ENCODE data around the gene ADGRD2.

ADGRD2 gene

DNA sequence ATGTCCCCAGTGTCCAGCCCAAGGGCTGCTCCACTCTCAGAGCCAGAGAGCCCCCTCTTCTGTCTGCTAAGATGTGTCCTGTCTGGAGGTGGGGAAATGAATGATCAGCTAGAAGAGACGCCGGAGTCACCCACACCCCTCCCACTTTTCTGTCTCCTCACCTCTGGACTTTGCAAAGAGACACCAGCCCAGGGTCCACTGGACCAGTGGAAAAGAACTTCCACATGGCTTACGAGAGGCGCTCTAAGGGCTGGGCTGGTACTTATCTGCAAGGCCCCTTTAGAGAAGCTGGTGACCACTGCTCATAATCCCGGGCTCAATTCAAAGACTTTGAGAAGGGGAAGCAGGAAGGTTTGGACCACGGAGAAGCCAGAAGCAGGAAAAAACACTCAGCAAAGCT lies 47.8 kb downstream of the ADGRD2 start:
- no peak for DNase-seq

DNA sequence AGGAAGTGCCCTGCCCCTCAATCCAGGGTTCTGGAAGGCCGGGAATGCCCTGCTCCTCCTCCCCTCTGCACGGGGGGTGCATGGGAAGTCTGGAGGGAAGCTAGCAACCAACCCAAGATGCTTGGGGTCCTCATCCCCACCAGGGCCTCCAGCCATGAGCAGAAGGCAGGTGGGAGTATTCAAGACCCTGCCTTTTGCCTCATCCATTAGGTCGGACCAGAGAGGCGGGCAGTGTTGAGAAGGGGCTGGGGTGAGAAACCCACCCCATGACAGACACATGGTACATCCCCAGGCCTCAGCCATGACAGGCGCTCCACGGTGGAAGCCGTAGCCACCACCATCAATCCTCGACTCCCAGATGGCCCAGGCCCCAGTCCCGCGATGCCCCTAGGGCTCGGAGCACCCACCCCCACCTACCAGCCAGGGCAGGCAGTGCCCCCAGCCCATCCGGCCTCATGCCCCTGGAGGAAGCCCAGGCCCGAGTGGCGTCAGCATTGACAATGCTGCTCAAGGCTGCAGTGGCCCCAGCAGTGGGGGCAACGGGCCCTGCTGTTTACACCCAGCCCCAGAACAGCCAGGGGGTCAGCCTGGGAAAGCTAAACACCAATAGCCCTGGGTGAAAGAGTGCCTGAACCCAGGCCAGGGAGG lies 48.4 kb downstream of the ADGRD2 start:
- DNase-seq, result no peak

DNA sequence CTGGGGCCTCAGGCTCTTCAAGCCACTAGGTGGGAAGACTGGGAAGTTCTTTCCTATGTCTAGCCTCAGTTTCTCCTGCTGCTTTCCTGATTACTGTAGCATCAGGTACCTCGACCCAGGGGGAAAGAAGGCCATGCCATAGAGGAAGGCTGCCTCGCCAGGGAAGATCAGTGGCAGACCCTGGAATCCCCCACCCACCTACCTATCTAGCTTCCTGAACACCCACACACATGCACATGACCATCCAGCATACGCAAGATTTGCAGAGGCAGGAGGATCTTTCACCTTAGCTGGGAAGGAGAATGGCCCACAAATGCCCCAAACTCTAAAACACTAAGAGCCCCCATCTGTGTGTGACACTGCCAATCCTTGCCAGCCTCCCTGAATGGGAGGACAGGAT lies 49.0 kb downstream of the ADGRD2 start:
- peak in 1 of 2 donors; percentile 32 for DNase-seq

DNA sequence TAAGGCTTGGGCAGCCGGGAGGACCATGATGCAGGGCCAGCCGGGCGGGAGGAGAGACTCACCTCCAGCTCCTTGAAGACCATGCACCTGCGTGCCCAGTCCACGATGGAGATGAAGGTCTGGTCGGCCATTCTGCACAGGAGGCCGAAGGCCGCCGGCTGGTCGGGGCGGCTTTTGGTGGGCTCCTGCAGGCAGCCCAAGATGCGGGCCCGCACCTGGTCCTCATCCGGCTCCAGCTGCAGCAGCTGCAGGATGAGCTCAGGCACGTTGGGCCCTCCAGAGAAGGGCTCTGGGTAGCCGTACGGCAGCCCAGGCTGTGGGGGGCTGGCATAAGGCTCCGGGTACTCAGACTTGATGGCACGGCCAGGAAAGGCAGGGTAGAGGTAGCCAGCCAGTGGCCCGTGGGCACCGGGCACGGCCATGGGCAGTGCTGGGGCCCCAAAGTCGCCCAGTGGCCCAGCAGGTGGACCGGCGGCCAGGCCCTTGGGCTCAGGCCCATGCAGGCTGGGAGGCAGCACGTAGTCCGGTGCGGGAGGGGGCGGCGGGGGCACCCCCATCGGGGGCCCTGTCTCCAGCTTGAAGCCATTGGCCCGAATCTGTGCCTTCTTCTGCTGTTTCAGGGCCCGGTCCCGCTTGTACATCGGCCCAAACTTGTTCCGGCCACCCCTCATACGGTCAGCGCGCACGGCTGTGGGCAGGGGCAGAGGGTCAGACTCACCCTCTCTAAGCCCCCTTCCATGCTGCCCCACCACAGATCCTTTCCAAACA lies 50.0 kb downstream of the ADGRD2 start:
- no peak for DNase-seq

DNA sequence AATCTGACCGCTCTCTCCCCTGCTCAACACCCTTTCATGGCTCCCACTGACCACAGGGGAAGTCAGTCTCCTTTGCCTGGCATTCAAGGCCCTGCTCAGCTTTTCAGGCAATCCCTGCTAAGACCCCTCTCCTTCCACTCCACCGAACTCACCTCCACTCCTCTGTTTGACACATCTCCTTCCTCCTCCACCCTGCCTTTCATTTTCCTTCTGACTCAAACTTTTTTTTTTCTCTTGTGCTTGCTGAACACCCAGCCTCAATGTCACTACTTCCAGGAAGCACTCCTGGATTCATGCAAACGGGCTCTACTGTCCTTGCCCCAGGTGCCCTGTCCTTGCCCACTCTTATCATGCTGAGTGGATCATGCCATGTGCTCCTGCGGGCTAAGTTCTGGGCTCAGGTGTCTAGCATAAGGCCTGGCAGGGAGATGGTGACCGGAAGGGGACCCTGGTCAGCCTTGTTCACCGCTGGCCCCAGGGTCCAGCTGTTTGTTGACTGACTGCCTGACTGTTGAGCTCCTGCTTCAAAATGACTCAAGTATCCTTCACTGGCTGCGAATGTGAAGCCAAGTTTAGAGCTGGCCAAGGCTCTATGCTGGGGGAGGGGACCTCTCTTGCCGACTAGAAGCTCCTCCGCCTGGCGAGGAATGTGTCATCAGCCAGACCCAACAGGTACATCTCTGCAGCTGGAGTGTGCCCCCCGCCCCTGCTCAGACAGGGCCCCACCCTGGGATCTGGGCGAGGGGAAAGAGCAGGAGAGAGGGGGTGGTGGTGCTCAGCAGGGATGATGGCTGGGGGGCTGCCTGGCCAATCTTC lies 50.8 kb downstream of the ADGRD2 start:
- DNase-seq, result no peak

DNA sequence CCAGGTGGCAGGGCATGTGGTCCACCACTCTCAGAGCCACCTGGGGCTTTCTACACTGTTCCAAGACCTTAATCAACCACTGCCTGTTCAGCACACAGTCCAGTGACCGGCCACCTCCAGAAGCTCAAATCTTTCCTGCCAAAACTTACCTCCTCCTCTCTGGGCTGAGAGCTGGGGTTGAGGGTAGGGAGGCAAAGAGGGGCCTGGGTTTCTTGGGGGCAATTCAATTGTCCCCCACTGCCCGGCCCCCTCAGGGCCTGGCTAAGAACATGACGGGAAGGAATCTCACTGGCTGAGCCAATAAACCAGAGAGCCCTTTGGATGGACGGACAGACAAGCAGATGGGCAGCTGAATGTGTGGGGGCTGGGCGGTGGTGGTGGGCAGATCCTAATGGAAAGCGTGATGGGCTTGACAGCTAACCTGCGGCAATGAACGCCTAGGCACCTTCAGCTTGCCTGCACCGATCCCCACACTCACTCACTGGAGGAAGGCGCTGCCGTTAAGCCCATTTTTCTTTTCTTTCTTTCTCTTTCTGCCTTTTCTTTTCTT lies 51.6 kb downstream of the ADGRD2 start:
- no peak for DNase-seq

DNA sequence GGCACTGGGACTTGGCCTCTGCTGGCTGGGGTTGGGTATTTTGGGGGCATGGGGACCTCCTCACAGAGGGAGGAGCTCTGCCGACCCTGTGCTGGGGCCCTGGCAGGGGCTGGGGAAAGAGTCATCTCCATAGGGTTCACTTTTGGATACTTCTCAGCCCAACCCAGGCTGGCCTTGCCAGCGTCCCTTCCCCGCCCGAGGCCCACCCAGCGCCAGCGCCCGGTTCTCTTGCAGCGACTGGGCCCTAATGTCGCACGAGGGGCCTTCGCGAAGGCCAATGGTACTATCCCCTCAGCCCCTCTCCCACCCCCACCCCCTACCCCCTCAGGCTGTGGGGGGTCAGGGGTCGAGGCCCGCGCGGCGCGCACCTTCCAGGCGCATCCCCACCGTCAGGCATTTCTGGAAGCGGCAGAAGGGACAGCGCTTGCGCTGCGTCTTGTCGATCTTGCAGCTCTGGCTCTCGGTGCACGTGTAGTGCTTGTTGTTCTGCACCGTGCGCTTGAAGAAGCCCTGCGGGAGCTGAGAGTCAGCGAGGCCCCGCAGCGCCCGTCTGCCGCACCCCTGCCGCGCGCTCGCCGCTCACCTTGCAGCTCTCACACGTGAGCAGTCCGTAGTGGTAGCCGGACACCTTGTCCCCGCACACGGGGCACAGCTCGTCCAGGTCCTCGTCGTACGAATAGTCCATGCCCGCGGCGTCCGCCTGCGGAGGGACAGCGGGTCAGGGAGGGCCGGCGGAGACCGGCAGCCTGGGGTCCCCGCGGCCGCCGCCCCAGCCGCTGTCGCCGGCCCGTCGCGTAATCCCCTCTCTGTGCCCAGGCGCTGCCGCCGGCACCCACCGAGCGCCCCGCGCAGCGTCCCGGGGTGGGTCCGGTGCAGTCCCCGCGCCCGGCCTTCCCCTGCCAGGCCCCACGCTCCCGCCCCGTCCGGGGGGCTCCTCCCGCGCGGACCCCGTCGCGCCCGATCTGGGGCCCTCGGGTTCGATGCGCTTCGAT lies 52.8 kb downstream of the ADGRD2 start:
- DNase-seq, result no peak

DNA sequence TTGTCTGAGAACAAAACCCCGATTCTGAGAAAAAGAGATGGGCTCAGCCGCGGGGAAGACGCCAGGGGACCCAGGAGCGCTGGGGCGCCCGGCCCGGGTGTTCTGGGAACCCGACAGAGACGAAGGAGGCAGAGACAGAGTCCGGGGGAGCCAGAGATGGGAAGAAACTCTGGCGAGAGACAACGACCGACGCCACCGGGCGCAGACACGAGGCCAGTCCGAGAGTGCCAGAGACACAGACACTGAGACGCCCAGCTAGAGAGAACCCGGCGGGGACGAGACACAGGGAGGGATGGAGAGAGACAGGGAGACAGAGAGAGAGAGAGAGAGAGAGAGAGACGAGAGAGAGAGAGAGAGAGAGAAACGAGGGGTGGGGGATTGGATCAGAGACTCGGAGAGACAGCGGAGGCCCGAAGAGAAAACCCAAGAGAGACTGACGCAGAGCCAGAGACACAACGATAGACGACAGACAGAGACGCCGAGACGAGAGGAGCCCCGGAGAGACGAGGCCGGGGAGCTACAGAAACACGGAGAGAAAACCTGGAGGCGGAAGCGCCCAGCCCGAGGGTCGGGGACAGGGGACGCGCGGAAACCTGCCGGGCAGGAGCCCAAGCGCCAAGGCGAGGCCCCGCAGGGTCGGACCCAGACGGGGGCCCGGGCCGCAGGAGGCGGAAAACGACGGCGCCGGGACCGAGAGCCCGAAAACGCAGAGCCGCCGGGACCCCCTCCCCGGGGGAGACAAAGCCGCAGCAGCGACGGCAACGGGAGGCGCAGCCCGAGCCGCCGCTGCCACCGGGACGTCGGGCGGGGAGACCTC lies 53.7 kb downstream of the ADGRD2 start:
- no peak for DNase-seq

DNA sequence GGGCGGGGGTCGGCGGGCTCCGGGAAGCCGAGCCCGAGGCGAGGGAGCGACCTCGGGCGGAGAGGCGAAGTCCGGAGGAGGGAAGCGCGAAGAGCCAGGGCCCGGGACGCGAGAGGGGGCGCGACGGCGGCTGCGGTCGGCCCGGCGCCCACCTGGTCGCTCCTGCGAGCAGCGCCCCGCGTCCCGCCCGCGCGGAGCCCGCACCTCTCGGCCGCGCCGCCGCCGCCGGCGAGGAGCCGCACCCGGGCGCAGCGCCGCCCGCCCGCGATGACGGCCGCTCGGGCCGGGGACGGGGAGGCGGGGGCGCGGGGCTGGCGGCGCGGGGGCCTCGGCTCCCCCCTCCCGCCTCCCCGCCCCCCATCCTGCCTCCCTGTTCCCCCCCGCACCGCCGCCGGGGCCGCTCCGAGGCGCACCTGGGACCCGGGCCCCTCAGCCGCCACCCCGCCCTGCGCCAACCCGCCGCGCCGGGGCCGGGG lies 54.3 kb downstream of the ADGRD2 start:
- DNase-seq, result no peak

DNA sequence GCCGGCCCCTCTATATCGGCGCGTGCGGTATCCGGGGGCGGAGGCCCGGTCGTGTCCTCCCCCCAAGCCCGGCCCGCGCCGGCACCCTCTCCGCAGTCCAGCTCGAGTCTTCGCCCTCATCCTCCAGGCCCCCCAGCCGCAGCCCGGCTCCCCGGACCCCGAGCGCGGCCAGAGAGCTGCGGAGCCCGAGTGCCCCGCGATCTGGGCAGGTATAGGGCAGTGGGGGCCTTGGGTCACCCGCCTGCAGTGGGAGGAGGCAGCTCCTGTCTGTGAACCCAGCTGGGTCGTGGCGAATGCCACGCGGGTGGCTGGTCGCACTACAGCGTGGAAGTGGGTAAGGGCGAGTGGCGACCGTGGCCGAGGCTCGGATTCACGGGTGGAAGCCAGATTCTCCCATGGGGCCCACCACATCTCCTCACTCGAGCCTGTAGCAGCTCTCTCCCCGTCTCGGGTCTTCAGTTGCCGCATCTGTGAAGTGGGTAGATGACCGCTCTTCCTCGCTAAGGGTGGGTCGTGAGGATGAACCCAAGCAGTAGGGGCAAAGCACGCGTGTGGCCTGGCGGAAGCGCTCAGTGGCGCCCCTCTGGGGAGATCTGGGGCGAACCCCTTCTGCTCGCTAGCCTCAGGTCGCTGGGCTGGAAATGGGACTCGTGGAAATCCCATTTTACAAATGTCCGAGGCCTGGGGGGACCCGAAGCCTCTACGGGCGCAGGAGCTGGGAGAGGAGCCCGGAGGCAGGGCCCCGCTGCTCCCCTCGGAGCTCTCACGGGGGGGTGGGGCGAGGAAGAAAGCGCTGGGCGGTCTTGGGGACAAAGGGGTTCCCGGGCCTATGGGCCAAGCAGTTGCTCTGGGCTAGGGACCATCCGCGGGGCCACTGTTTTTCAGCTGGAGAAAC lies 55.0 kb downstream of the ADGRD2 start:
- DNase-seq, result no peak

DNA sequence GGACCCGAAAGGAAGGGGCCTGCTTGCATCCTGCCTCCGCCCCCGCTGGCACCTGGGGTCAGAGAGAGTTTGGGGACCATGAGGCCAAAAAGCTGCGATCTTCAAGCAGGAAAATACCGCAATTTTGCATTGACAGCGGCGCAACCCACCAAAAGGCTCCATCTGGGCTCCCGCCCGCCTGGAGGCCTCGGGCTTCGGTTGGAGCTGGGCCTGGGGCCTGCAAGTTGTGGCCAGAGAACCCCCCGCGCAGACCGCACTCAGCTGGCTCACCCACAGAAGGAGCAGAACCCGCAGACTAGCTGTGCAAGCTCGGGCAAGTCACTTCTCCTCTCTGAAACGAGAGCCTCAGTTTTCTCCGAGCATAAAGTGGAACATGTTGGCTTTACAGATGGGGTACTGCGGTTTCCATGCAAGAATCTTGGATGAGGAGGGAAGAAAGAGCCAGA lies 55.7 kb downstream of the ADGRD2 start:
- DNase-seq, result no peak

DNA sequence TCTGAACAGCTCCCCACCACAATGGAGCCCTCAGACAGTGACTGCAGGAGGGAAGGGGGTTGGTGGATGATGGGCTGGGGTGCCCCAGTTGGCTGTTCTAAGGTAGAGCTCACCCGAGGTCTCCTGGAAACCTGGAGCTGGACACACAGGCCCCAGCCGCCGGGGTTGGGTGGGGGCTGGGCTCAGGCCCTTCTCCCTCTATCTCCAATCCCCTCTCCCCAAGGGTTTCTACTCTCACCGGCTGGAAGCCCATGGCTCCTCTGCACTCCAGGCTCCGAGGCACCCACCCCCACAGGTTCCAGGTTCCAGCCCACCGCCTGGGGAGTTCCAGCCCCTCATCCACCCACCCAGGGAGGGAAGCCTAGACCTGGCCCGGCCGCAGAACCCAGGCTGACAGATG lies 56.2 kb downstream of the ADGRD2 start:
- no peak for DNase-seq

DNA sequence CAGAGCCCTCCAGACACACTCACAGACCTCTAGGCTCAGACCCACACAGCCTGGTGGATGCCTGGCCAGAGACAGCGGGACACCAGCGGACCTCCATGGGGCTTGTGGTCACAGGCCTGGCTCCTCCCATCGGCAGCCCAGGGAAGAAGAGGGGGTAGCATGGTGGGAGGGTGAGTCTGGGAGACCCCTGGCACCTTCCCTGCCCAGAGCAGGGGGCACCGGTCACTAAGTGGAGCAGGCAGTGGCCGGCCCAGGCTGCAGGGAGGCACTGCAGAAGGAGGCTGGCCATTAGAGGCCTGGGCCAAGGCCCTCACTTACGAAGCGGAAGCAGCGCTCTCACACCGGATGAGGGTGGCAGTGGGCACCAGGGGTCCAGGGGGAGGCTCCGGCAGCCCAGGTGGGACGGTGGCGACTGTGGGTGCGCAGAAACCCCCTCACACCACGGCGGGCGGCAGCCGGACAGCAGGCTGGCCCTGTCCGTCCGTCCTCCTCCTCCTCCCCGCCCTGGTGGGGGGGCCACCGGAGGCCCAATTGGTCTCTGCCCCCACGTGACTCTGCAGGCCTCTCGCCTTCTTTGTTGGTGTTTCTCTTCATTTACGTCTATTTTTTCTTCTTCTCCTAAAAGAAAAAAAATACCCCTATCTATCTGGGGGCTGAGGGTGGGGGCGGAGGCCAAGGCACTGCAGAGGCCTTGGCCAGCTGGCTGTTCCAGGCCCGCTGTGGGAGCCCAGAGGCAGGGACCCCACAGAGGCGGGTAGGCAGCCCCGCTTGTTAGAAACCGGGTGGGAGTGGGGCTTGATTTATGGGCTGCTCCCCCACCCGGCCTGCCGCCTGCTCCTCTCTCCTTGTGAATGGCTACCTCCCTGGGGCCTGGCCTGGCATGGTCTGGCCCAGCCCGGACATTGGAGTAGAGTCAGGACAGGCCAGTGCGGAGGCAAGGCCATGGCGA lies 57.0 kb downstream of the ADGRD2 start, which contains the start of gene NR5A1:
TSS of gene NR5A1 (minus strand) at position 469 of the 949 bp plus-strand sequence. CDS start 4,004 bp downstream, outside the sequence.
- DNase-seq, result no peak

DNA sequence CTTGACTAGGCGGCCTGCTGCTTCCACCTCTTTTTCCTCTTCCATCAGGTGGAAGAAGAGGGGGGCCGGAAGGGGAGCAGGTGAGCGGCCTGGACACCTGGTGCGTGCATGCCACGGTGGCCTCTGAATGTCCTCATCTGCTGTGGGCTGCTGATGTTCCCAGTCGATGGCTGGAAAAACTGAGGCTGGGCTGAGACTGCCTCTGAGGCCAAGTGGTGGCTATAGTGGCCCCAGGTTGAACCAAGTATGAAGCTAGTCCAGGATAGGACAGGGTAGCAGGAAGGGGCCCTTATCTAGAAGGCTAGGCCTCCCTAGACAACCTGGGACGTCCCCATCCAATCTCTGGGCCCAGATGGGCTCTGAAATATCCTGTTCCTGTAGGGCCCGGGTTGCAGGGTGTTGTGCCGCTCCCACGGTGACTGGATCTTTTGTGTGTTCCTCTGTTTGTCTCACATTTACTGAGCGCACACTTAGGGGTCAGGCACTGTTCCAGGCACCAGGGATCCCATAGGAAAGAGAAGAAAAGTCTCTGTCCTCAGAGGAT lies 57.7 kb downstream of the ADGRD2 start:
- DNase-seq, result no peak

DNA sequence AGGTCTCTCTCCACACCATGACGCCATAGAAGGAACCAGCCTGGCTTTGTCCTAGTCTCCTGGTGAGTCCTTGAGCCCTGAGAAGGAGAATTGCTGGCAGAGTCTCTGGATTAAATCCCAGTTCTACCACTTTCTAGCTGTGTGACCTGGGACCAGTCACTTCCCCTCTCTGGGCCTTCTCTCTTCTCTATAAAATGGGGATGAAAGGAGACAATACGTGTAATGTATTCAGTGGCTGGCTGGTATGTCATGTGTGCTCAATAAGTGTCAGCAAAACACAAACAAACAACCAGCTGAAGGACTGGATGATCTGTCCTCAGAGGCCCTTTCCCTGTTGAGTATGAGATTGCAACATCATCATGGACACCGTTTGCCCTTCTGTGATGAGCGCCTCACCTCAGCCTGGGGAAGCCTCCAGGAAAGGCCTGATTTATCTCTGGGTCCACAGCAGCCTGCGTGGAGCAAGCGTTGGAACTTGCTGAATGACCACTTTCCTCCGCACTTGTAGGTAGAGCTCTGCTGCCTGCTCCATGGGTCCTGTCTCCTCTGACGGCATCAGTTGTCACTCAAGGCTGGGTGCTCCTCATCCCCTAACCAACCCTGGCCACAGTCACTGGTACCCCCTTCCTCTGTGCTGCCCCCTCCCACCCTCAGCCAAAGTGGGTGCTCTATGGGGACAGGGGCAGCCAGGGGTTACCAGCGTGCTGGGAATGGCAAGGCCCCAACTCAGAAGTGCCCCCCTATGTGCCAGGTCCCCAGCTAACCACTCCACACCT lies 60.6 kb downstream of the ADGRD2 start:
- no peak for DNase-seq

DNA sequence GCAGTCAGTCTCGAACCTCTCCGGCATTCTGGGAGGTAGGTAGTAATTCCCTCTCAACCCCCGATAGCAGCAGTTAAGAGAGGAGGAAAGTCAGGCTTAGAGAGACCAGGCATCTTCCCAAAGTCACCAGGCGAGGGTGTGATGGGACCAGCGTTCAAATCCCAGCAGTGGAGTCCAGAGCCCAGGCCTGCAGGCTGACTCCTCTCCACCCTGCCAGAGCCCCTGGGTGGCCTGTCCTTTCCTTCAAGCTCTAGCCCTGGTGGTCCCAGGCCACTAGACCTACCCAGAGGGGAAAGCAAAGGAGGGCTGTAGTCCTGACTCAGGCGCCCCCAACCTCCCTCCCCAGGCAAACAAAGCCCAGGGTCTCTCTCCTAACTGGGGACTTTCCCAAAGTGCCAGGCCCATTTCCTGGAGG lies 61.2 kb downstream of the ADGRD2 start:
- no peak for DNase-seq

All from inflammatory macrophage (primary cell).